GM12872 (cell line): ENCODE data around the gene SPP2.

Source experiments
- TF ChIP-seq, protein P1 (sequence below): IDR thresholded peaks from 3 replicates; pipeline ENCODE4 v1.5.1; 2011; ENCODE audit warnings: low read depth, mild to moderate bottlenecking, low read length, moderate library complexity; ENCODE audit not compliant: insufficient read depth

The SPP2 gene

DNA sequence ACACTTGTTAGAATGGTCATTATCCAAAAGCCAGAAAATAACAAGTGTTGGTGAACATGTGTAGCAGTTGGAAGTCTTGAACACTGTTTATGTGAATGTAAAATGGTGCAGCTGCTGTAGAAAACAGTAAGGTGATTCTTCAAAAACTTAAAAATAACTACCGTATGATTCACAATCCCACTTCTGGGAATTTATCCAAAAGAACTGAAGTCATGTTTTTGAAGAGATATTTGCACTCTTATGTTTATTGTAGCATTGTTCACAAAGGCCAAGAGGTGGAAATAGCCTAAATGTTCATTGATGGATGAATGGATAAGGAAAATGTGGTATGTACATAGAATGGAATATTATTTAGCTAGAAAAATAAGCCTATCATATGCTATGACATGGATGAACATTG lies 6.3 kb upstream of the SPP2 start:
- TF ChIP-seq, protein P1, sequence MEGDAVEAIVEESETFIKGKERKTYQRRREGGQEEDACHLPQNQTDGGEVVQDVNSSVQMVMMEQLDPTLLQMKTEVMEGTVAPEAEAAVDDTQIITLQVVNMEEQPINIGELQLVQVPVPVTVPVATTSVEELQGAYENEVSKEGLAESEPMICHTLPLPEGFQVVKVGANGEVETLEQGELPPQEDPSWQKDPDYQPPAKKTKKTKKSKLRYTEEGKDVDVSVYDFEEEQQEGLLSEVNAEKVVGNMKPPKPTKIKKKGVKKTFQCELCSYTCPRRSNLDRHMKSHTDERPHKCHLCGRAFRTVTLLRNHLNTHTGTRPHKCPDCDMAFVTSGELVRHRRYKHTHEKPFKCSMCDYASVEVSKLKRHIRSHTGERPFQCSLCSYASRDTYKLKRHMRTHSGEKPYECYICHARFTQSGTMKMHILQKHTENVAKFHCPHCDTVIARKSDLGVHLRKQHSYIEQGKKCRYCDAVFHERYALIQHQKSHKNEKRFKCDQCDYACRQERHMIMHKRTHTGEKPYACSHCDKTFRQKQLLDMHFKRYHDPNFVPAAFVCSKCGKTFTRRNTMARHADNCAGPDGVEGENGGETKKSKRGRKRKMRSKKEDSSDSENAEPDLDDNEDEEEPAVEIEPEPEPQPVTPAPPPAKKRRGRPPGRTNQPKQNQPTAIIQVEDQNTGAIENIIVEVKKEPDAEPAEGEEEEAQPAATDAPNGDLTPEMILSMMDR = no peak

DNA sequence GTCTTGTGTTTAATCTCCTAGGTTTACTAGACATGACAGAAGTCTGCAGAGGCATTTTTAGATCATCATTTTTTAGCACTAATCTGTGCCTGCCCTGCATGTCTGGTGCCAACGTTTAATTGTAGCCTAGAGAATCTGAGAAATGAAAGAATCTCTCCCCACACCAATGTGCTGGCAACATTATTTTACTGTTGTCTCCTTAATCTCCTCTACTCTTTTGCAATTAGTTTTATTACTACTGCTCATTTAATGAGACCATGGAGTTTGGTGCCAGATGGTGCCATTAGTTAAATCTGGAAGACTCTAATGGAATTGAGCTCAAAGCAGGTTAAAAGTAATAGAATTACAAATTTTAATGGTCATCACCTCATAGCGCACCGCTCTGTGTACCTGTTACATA lies 4.0 kb upstream of the SPP2 start:
- TF ChIP-seq, protein P1 = no peak

DNA sequence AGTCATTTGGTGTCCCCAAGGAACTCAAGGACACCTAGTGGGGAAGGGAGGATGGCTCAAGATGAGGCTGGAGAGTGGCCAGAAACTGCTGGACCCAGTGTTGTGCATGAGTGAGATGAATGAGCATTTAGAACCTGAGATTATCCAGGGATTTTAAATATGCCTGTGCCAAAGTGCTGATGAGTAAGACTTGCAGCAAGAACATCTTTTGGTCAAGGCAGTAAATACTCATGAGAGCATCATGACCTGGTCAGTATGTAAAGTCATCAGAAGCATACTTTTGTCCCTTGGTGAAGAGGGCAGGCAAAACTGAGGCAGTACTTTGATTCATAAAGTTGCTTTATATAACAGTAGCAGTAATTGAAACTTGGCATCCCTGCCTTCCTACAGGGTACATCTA lies 3.1 kb upstream of the SPP2 start:
- TF ChIP-seq, protein P1 = no peak

DNA sequence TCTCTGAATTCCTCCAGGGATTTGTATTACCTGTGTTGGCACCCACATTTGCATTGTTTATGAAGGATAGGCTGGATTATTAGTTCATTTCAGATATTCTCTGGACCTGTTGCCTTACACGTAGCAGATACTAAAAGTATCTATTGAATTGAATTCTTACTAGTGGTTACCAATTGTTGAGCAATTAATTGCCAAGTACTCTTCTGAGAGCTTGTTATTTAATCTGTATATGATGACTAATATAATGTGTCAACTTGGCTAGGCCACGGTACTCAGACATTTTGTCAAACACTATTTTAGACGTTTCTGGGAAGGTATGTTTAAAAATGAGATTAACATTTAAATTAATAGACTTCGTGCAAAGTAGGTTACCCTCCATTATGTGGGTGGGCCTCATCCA lies 2.5 kb upstream of the SPP2 start:
- TF ChIP-seq, protein P1 = no peak

DNA sequence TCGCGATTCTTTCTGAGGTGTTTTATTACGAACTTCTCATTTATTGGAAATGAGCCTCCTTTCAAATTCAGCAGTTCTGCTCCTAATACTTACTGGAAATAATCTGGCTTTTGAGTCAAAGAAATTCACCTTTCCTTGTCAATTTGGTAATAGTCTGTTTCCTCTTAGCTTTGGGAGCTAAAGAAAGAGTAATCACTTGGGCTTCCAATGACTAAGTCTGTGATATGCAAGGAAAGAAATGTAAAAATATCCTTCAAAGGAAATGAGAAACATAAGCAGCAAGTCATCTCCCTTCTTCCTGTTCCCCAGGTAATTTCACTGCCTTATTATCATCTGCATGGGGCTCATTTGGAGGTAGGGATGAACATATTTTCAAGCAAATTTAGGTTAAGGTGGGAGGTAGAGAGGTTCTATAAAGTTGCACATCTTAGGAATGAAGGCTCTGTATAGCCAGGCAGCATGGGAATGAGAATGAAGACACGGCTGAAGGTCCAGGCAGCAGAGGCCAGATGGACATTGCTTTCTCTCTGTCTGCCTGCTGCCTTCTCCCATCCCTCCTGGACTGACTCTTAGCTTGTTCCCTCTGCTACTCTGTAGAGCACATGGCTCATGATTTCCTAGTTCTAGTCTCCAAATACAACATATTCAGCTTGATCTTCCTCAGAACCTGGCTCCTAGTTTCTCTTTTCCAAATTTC lies 1.0 kb downstream of the SPP2 start:
- TF ChIP-seq, protein P1 = no peak

DNA sequence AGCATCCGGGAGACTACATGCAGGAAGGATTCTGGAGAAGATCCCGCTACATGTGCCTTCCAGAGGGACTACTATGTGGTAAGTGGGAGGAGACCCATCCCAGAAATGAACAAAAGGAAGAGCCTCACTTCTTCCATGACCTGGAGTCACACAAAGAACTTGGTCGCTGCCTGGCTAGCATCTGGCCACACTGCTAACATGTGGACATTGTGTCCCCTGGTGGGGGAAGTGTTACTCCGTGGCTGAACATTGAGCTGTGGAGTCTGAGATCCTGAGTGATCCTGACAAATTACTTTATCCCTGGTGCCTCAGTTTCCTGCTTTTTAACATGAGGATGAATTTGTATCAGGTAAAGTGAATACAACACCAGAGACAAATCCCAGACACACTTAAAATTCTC lies 8.4 kb downstream of the SPP2 start:
- TF ChIP-seq, protein P1 = no peak

DNA sequence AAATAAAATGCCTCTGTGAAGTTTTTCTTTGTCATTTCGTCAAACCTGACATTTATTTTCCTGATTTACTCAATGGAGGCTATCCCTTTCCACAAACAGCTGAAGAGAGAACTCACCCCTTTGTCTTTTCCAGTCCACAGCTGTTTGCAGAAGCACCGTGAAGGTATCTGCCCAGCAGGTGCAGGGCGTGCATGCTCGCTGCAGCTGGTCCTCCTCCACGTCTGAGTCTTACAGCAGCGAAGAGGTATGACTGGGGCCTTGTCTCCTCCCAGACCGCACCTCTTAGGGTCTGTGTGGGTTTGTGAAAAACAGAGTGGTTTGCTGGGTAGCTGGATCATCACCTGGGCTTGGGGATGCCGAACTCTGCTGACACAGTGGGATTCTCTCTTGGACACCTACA lies 9.7 kb downstream of the SPP2 start:
- TF ChIP-seq, protein P1 = no peak
